Uterus (tissue), 4 donors: Measurements from ENCODE around the gene KCNJ4. TPM values are rescaled to one million over a fixed set of nuclear protein-coding genes. Genes with fewer than 3 reads are reported as not detected.

Experiments
- DNase-seq, 2 donors: peaks; one replicate each; pipeline ENCODE4 v3.0.0-alpha.2; 2019 to 2020
- H3K27ac ChIP-seq, 2 donors: fragments of 200-600 bp; sonication (generic); 1 replicate in 1 of 2; 2 replicates in 1 of 2; pipeline ENCODE4 v1.5.1; 2016 to 2018
- H3K27me3 ChIP-seq, 2 donors: fragments of 200-600 bp; sonication (generic); one replicate each; pipeline ENCODE4 v1.5.1; 2018 to 2019; ENCODE audit warnings: control low read depth in 1 of 2
- H3K36me3 ChIP-seq, 2 donors: fragments of 200-600 bp; sonication (generic); one replicate each; pipeline ENCODE4 v1.5.1; 2019; ENCODE audit warnings: control low read depth in 1 of 2
- H3K4me1 ChIP-seq, 2 donors: fragments of 200-600 bp; sonication (generic); one replicate each; pipeline ENCODE4 v1.5.1; 2018 to 2019; ENCODE audit warnings: control low read depth in 1 of 2
- H3K4me3 ChIP-seq, 2 donors: fragments of 200-600 bp; sonication (generic); 1 replicate in 1 of 2; 2 replicates in 1 of 2; pipeline ENCODE4 v1.5.1; 2018 to 2019; ENCODE audit warnings: mild to moderate bottlenecking in 1 of 2
- H3K9me3 ChIP-seq, 2 donors: fragments of 200-600 bp; sonication (generic); one replicate each; pipeline ENCODE4 v1.5.1; 2019; ENCODE audit warnings: control low read depth in 1 of 2
- POLR2A ChIP-seq, 2 donors: fragments of 450-650 bp; IDR thresholded peaks; one replicate each; pipeline ENCODE4 v1.6.1; 2016; ENCODE audit warnings: antibody characterized with exemption in 2 of 2, mild to moderate bottlenecking in 1 of 2, moderate library complexity in 1 of 2
- intact Hi-C: fragments of 100-400 bp; cut with DNase I; formaldehyde crosslinking; loops from one replicate; pipeline ENCODE4 v1.15.1; 2023; ENCODE audit warnings: low total_unique reads
- total RNA-seq, 4 donors: library from RNA; depleted of rRNA in 3 of 4; stranded (reverse); fragments of >200 nt in 3 of 4; gene quantifications; one replicate each; pipeline versions ENCODE4 v1.1.0 to v1.2.4, GENCODE V29; 2014 to 2023
- TF ChIP-seq, protein P1 (sequence below), 4 experiments: fragments of 200-600 bp in 2 of 4; fragments of 450-650 bp in 2 of 4; sonication (generic) in 2 of 4; IDR thresholded peaks; one replicate each; pipeline ENCODE4 v1.5.1; 2016 to 2019; ENCODE audit warnings: antibody characterized with exemption in 4 of 4, mild to moderate bottlenecking in 2 of 4, moderate library complexity in 1 of 4
- donor health status: DM: yes; HTN: yes; CAD: no.

Gene KCNJ4
- total RNA-seq, 4 donors from 2014 or later: 0.21 to 1.1 TPM; not detected in 2

DNA sequence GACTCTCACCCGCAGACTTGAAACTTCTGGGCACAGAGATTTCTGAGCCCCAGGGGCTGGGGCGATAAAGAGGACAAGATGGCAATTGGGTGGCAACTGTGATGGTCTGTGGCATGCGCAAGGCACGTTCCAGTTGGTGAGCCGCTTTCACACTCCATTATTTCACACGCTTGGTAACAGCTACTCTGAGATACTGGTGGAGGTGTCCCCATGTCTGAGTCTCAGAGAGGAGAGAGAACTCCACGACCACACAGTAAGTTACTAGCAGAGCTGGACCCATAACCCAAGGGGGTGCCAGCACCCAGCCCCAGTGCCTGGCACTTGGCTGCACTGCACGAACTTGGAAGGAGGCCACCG, 6.0 kb upstream of the KCNJ4 start:
- Histone ChIP-seq H3K27ac (no peak overlapping the region), H3K4me3 (no peak overlapping the region), H3K9me3 (no peaks in the 10 kb centered on the region), H3K27me3 (peaks cover 0 to 6% of the 10 kb centered on the region in 2 donors), H3K4me1 (peaks cover 0 to under 1% of the 10 kb centered on the region in 2 donors), H3K36me3 (no peaks in the 10 kb centered on the region)
- TF ChIP-seq, protein P1, sequence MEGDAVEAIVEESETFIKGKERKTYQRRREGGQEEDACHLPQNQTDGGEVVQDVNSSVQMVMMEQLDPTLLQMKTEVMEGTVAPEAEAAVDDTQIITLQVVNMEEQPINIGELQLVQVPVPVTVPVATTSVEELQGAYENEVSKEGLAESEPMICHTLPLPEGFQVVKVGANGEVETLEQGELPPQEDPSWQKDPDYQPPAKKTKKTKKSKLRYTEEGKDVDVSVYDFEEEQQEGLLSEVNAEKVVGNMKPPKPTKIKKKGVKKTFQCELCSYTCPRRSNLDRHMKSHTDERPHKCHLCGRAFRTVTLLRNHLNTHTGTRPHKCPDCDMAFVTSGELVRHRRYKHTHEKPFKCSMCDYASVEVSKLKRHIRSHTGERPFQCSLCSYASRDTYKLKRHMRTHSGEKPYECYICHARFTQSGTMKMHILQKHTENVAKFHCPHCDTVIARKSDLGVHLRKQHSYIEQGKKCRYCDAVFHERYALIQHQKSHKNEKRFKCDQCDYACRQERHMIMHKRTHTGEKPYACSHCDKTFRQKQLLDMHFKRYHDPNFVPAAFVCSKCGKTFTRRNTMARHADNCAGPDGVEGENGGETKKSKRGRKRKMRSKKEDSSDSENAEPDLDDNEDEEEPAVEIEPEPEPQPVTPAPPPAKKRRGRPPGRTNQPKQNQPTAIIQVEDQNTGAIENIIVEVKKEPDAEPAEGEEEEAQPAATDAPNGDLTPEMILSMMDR (IDR thresholded peaks at IDR 0.05): no peak
- TF ChIP-seq POLR2A (IDR thresholded peaks at IDR 0.05): no peak
- intact Hi-C loops: no loop called here
- DNase-seq: no peak

GRCh38 chr22:38460426-38460840, 5.4 kb upstream of the KCNJ4 start:
- intact Hi-C loops: no loop called here
- peaks cover 0 to 12% of the 10 kb centered on the region in 2 donors for H3K27me3 ChIP-seq
- H3K4me1 ChIP-seq: peaks cover 0 to 7% of the 10 kb centered on the region in 2 donors
- no peaks in the 10 kb centered on the region for H3K9me3 ChIP-seq
- no peak overlapping the region for H3K4me3 ChIP-seq
- H3K27ac ChIP-seq: no peak overlapping the region
- no peaks in the 10 kb centered on the region for H3K36me3 ChIP-seq
- no peak for DNase-seq
- TF ChIP-seq, protein P1 (IDR thresholded peaks at IDR 0.05): no peak
- no peak for TF ChIP-seq POLR2A (IDR thresholded peaks at IDR 0.05)

- DNase-seq: no peak
- TF ChIP-seq, protein P1 (IDR thresholded peaks at IDR 0.05): no peak
- TF ChIP-seq POLR2A (IDR thresholded peaks at IDR 0.05): no peak
- Histone ChIP-seq H3K27ac (no peak overlapping the region), H3K4me1 (peaks cover 0 to 16% of the 10 kb centered on the region in 2 donors), H3K27me3 (peaks cover 7 to 13% of the 10 kb centered on the region in 2 donors), H3K9me3 (no peaks in the 10 kb centered on the region), H3K36me3 (no peaks in the 10 kb centered on the region), H3K4me3 (no peak overlapping the region)
- intact Hi-C loops: no loop called here
These were observed 2.1 kb upstream of the KCNJ4 start for GRCh38 chr22:38456841-38457699.

DNA sequence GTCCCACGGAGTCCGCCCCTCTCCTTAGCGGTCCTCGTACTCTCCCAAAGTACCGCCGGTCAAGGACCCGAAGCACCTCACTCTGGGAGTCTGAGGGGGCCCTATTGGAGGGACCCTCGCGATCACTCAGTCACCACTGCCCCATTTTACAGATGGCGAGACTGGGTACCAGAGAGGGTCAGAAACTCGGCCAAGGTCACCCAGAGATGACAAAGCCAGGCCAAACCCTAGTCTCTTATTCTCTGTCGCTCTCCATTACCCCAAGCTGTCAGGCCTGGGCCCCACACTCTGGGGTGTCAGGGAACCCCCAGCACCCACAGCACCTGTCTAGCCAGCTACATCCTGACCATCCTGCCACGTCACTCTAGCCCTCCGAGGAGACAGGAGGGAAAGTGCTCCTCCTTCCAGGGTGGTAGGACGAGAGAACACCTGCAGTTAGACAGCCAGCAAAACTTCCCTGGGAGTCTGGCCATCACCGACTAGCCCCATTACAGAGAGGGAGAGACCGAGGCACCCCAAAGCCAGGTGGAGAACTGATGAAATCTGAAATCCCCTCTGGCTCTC, 1.4 kb upstream of the KCNJ4 start:
- intact Hi-C loops: no loop called here
- H3K4me3 ChIP-seq: no peak overlapping the region

More for the DNA sequence above, 1.4 kb upstream of the KCNJ4 start:
- Histone ChIP-seq H3K27me3 (peaks cover 7 to 13% of the 10 kb centered on the region in 2 donors), H3K36me3 (no peaks in the 10 kb centered on the region), H3K9me3 (no peaks in the 10 kb centered on the region), H3K4me1 (peaks cover 0 to 16% of the 10 kb centered on the region in 2 donors), H3K27ac (no peak overlapping the region)
- TF ChIP-seq, protein P1 (IDR thresholded peaks at IDR 0.05): no peak
- TF ChIP-seq POLR2A (IDR thresholded peaks at IDR 0.05): no peak
- no peak for DNase-seq
